Esophagus squamous epithelium (tissue), 5 donors: Measurements from ENCODE around the gene THUMPD2. TPM values are rescaled to one million over a fixed set of nuclear protein-coding genes. Genes with fewer than 3 reads are reported as not detected.

Experiments
- DNase-seq: peaks from one replicate; lab custom pipeline; 2025; lab: John Stamatoyannopoulos, UW
- H3K27ac ChIP-seq, 4 donors: fragments of 200-600 bp; sonication (generic); one replicate each; pipeline ENCODE4 v1.5.1; 2016 to 2019; ENCODE audit warnings: mild to moderate bottlenecking in 1 of 4
- H3K27me3 ChIP-seq, 4 donors: fragments of 200-600 bp; sonication (generic); 1 replicate in 3 of 4; 2 replicates in 1 of 4; pipeline versions ENCODE4 v1.5.1 to v1.6.0; 2017 to 2021; ENCODE audit warnings: antibody characterized with exemption in 1 of 4
- H3K36me3 ChIP-seq, 3 donors: fragments of 200-600 bp; sonication (generic); one replicate each; pipeline ENCODE4 v1.5.1; 2016 to 2019
- H3K4me1 ChIP-seq, 3 donors: fragments of 200-600 bp; sonication (generic); one replicate each; pipeline ENCODE4 v1.5.1; 2017 to 2019
- H3K4me3 ChIP-seq, 4 donors: fragments of 200-600 bp; sonication (generic); 1 replicate in 3 of 4; 2 replicates in 1 of 4; pipeline ENCODE4 v1.5.1; 2016 to 2019; ENCODE audit warnings: mild to moderate bottlenecking in 2 of 4, moderate library complexity in 1 of 4
- H3K9me3 ChIP-seq, 3 donors: fragments of 200-600 bp; sonication (generic); one replicate each; pipeline ENCODE4 v1.5.1; 2016 to 2019
- POLR2A ChIP-seq, 4 donors: fragments of 450-650 bp; IDR thresholded peaks; one replicate each; pipeline ENCODE4 v1.6.1; 2017; ENCODE audit warnings: antibody characterized with exemption in 4 of 4, mild to moderate bottlenecking in 4 of 4, moderate library complexity in 3 of 4
- WGBS, 2 donors: methylation state at CpG; one replicate each; pipeline ENCODE4 v1.1.5; 2018; 5-methylcytosine and 5-hydroxymethylcytosine counted together
- intact Hi-C: fragments of 100-400 bp; cut with DNase I; formaldehyde crosslinking; loops from one replicate; pipeline ENCODE4 v1.15.0; 2022
- total RNA-seq, 4 donors: library from RNA; depleted of rRNA; stranded (reverse); fragments of >200 nt; gene quantifications; one replicate each; pipeline ENCODE4 v1.1.0, GENCODE V29; 2016
- TF ChIP-seq, protein P1 (sequence below), 6 experiments: fragments of 450-650 bp in 4 of 6; fragments of 200-600 bp in 2 of 6; sonication (generic) in 2 of 6; IDR thresholded peaks; one replicate each; pipeline ENCODE4 v1.5.1; 2016 to 2019; ENCODE audit warnings: antibody characterized with exemption in 6 of 6, mild to moderate bottlenecking in 4 of 6, moderate library complexity in 4 of 6
- donor health status: DM: yes; HTN: yes; CAD: no.

THUMPD2 gene
- total RNA-seq, 4 donors from 2014 or later = 5.2 to 16.4 (median 12.2) TPM

DNA sequence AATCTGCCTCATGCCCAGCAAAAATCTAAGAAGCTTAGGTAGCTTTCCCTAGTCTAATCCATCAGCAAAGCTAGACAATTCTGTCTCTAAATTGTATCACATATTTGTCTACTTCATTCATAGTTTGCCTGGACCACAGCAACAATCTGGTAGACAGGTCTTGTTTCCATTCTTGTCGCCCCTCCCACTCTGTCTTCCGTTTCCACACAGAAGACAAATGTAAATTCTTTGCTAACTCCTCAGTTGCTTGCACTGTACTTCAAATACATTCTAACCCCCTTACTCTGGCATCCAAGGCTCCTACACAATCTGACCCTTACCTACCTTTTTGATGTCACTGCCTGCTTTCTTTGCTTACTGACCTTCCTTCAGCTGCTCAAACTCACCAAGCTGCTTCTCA lies 40.1 kb downstream of the THUMPD2 start:
- TF ChIP-seq, protein P1, sequence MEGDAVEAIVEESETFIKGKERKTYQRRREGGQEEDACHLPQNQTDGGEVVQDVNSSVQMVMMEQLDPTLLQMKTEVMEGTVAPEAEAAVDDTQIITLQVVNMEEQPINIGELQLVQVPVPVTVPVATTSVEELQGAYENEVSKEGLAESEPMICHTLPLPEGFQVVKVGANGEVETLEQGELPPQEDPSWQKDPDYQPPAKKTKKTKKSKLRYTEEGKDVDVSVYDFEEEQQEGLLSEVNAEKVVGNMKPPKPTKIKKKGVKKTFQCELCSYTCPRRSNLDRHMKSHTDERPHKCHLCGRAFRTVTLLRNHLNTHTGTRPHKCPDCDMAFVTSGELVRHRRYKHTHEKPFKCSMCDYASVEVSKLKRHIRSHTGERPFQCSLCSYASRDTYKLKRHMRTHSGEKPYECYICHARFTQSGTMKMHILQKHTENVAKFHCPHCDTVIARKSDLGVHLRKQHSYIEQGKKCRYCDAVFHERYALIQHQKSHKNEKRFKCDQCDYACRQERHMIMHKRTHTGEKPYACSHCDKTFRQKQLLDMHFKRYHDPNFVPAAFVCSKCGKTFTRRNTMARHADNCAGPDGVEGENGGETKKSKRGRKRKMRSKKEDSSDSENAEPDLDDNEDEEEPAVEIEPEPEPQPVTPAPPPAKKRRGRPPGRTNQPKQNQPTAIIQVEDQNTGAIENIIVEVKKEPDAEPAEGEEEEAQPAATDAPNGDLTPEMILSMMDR (IDR thresholded peaks at IDR 0.05) = no peak
- no peak for TF ChIP-seq POLR2A (IDR thresholded peaks at IDR 0.05)
- Histone ChIP-seq H3K36me3 (peaks cover 0 to 91% (median 0%) of the 10 kb centered on the region in 3 donors), H3K27ac (no peak overlapping the region), H3K4me1 (no peaks in the 10 kb centered on the region), H3K9me3 (no peaks in the 10 kb centered on the region), H3K4me3 (no peak overlapping the region), H3K27me3 (no peaks in the 10 kb centered on the region)
- 95% methylated on average over 2 of the region's 2 CpGs for WGBS, 2 donors
- DNase-seq = no peak
- intact Hi-C loops = no loop called here

DNA sequence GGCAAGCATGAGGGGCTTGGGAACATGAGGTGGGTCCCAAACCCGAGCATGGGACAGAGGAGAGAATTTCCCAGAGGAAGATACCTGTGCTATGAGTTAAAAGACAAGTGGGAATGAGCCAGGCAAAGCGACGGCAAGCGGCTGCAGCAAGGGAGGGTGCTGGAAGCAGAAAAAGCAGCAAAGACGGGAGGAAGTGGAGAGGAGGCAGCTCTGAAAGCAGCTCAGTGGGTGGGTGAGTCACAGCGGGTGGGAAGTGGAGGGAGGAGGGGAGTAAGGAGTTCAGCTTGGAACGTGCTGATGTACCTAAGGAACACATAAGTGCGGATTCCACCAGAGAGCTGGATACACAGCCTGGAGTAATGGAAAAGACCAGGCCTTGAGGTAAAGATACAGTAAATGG lies 41.4 kb downstream of the THUMPD2 start:
- no peak for TF ChIP-seq POLR2A (IDR thresholded peaks at IDR 0.05)
- TF ChIP-seq, protein P1 (IDR thresholded peaks at IDR 0.05) = no peak
- Histone ChIP-seq H3K4me3 (no peak overlapping the region), H3K27ac (no peak overlapping the region), H3K36me3 (peaks cover 0 to 91% (median 0%) of the 10 kb centered on the region in 3 donors), H3K9me3 (no peaks in the 10 kb centered on the region), H3K4me1 (no peaks in the 10 kb centered on the region), H3K27me3 (no peaks in the 10 kb centered on the region)
- intact Hi-C loops = no loop called here
- 81 to 84% methylated on average over 8 of the region's 8 CpGs for WGBS, 2 donors
- no peak for DNase-seq

DNA sequence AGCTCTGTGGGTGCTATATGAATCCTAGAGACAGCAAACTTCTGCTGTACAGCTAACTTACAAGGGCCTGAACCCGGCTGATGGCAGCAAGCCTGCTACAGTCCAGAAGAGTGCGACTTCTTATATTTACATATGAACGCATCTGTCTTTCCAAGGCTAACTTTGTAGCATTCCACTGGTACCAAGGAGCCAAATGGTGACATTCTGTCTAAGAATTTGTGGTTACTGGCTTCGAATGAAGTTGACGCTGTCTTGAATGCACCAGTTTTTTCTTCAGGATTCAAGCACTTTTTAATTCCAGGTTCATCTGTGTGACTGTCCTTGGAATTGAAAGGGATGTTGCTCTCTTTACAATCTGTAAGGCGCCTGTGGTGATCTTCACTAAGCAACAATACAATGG lies 42.4 kb downstream of the THUMPD2 start:
- DNase-seq = no peak
- peaks cover 0 to 90% (median 0%) of the 10 kb centered on the region in 3 donors for H3K36me3 ChIP-seq
- H3K27me3 ChIP-seq = no peaks in the 10 kb centered on the region
- WGBS, 2 donors = 82 to 89% methylated on average over 5 to 6 of the region's 6 CpGs
- no peaks in the 10 kb centered on the region for H3K9me3 ChIP-seq
- no peak overlapping the region for H3K27ac ChIP-seq
- no peak overlapping the region for H3K4me3 ChIP-seq
- intact Hi-C loops = no loop called here
- H3K4me1 ChIP-seq = no peaks in the 10 kb centered on the region
- TF ChIP-seq, protein P1 (IDR thresholded peaks at IDR 0.05) = no peak
- no peak for TF ChIP-seq POLR2A (IDR thresholded peaks at IDR 0.05)

DNA sequence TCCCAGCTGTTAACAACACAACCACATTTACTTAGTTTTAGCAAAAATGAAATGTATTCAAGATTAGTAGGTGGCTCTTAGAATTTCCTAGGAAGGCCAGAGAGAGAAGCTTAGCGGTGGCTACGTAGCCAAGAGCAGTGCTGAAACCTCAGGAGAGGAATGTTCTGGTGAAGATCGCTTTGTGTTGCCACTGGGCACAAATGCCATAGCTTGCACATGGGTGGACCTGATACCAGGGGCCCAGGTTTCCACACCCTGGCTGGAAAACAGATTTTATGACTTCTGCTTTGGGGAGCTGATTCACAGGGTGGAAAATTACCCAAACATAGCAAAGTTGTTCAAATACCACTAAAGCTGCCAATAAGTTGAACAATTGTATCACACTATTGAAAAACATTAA lies 43.4 kb downstream of the THUMPD2 start:
- Histone ChIP-seq H3K4me3 (no peak overlapping the region), H3K27me3 (no peaks in the 10 kb centered on the region), H3K4me1 (no peaks in the 10 kb centered on the region), H3K9me3 (no peaks in the 10 kb centered on the region), H3K36me3 (peaks cover 0 to 86% (median 0%) of the 10 kb centered on the region in 3 donors), H3K27ac (no peak overlapping the region)
- WGBS, 2 donors = 97% methylated on average over 3 of the region's 3 CpGs
- DNase-seq = no peak
- intact Hi-C loops = no loop called here
- TF ChIP-seq, protein P1 (IDR thresholded peaks at IDR 0.05) = no peak
- no peak for TF ChIP-seq POLR2A (IDR thresholded peaks at IDR 0.05)

DNA sequence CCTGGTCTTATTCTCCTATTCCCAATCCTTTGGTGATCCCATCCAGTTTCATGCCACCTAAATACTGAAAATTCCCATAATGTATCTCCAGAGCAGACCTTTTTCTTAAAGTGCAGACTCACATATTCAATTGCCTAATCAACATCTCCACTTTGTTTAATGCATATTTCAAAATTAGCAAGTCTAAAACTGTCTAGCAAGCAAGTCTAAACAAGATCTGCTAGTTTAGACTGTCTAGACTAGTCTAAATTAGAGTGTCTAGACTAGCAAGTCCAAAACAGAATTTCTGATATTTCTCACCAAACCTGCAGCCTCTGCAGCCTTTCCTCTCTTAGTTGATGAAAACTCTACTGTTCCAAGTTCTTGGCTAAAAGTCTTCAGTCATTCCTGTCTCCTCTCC lies 44.6 kb downstream of the THUMPD2 start:
- no peaks in the 10 kb centered on the region for H3K4me1 ChIP-seq
- no peak overlapping the region for H3K4me3 ChIP-seq
- TF ChIP-seq, protein P1 (IDR thresholded peaks at IDR 0.05) = no peak
- TF ChIP-seq POLR2A (IDR thresholded peaks at IDR 0.05) = no peak
- H3K9me3 ChIP-seq = no peaks in the 10 kb centered on the region
- intact Hi-C loops = no loop called here
- no peaks in the 10 kb centered on the region for H3K27me3 ChIP-seq
- no peak for DNase-seq
- peaks cover 0 to 80% (median 0%) of the 10 kb centered on the region in 3 donors for H3K36me3 ChIP-seq
- H3K27ac ChIP-seq = no peak overlapping the region
